ENCODE data around the gene MUS81. TPM values are rescaled to one million over a fixed set of nuclear protein-coding genes. Genes with fewer than 3 reads are reported as not detected.
A peak's percentile ranks its signal among the peaks of the same experiment; 100 is the strongest.

Gene MUS81
- total and polyA plus RNA-seq, 9 of the 15 experiments (the other 6 are each of a cell fraction or from before 2014, with no cell fraction given): 13.4 to 118 (median 53.7) TPM

- no peak for TF ChIP-seq ZNF644 (tag; IDR thresholded peaks at IDR 0.05; ENCODE audit: low read depth)
- TF ChIP-seq RERE (CRISPR knock-in tag; IDR thresholded peaks at IDR 0.05; ENCODE audit: borderline replicate concordance): no peak
- TF ChIP-seq KDM1A (IDR thresholded peaks at IDR 0.05): no peak
- no peak for TF ChIP-seq MCM7 (IDR thresholded peaks at IDR 0.05)
- TF ChIP-seq EHMT2 (IDR thresholded peaks at IDR 0.05): no peak
- no peak for TF ChIP-seq POLR3A (IDR thresholded peaks at IDR 0.05; ENCODE audit: borderline replicate concordance, extremely low read depth, insufficient read depth, insufficient read length)
- no peak for TF ChIP-seq ZNF449 (CRISPR knock-in tag; IDR thresholded peaks at IDR 0.05)
- peak; percentile 82; the same call in 1 of the 2 replicates for TF ChIP-seq KAT7 (CRISPR knock-in tag; IDR thresholded peaks at IDR 0.05; ENCODE audit: borderline replicate concordance)
- peak; percentile 53 for TF ChIP-seq NCOR1 (IDR thresholded peaks at IDR 0.05)
- no peak for TF ChIP-seq MECOM (CRISPR knock-in tag; IDR thresholded peaks at IDR 0.05)
- TF ChIP-seq ARID3A (IDR thresholded peaks at IDR 0.05; ENCODE audit: borderline replicate concordance, low read depth, low read length): no peak
- TF ChIP-seq MLX (CRISPR knock-in tag; conservative IDR thresholded peaks at IDR 0.05): no peak
- peak; percentile 93 for TF ChIP-seq CXXC5 (CRISPR knock-in tag; IDR thresholded peaks at IDR 0.05)
Observed at GRCh38 chr11:65900125-65900898, 40.1 kb downstream of the MUS81 start, which contains the start of gene FOSL1 (continued).
